HEK293 (cell line): ENCODE data around the gene DTX3L.

Experiments
- CTCF ChIA-PET: fragments of 350-600 bp; formaldehyde crosslinking; extraction: SDS; loops from one replicate; lab custom pipeline; 2021; ENCODE audit warnings: antibody characterized with exemption; lab: Yijun Ruan, JAX
- POLR2A ChIA-PET: fragments of 300-600 bp; formaldehyde crosslinking; extraction: SDS; loops from one replicate; lab custom pipeline; 2020; ENCODE audit warnings: antibody characterized with exemption, inconsistent platforms; lab: Yijun Ruan, JAX
- H3K27ac ChIP-seq: fragments of 200-500 bp; sonication (Bioruptor generic); 2 replicates; pipeline ENCODE4 v1.5.1; 2014; ENCODE audit warnings: low read depth, low read length, control low read depth, inconsistent platforms; ENCODE audit errors: extremely low read depth
- H3K36me3 ChIP-seq, 2 experiments: fragments of 200-500 bp in 1 of 2; sonication (Bioruptor generic) in 1 of 2; 1 replicate in 1 of 2; 2 replicates in 1 of 2; pipeline ENCODE4 v1.5.1; 2014 to 2017; ENCODE audit warnings: inconsistent platforms in 2 of 2, low read length in 2 of 2; ENCODE audit not compliant: control insufficient read depth in 2 of 2, insufficient read depth in 1 of 2
- H3K4me1 ChIP-seq: fragments of 200-500 bp; sonication (Bioruptor generic); 2 replicates; pipeline ENCODE4 v1.5.1; 2014; ENCODE audit warnings: mild to moderate bottlenecking, low read length, inconsistent platforms; ENCODE audit not compliant: control insufficient read depth, insufficient read depth
- H3K4me3 ChIP-seq: 2 replicates; pipeline ENCODE4 v1.5.1; 2011; ENCODE audit warnings: low read depth, mild to moderate bottlenecking, control low read depth, low read length, moderate library complexity
- H3K9me3 ChIP-seq: fragments of 200-500 bp; sonication (Bioruptor generic); 2 replicates; pipeline ENCODE4 v1.5.1; 2014; ENCODE audit warnings: low read depth, low read length, inconsistent platforms; ENCODE audit not compliant: control insufficient read depth, insufficient read depth
- HOXD13 ChIP-seq: sonication (generic); formaldehyde crosslinking; IDR thresholded peaks from 2 replicates; pipeline ENCODE4 v1.8.0; 2022; ENCODE audit warnings: missing genetic modification reagents, borderline replicate concordance
- KLF10 ChIP-seq: fragments of 450-650 bp; IDR thresholded peaks from 2 replicates; pipeline ENCODE4 v1.5.1; 2018; ENCODE audit warnings: missing biosample characterization, mild to moderate bottlenecking, missing genetic modification characterization
- REPIN1 ChIP-seq: fragments of 450-650 bp; formaldehyde crosslinking; IDR thresholded peaks from 2 replicates; pipeline ENCODE4 v1.5.1; 2017; ENCODE audit warnings: missing biosample characterization, missing genetic modification characterization, low read depth
- SCRT1 ChIP-seq: fragments of 450-650 bp; formaldehyde crosslinking; IDR thresholded peaks from 2 replicates; pipeline ENCODE4 v1.5.1; 2016; ENCODE audit warnings: missing biosample characterization, missing genetic modification characterization, borderline replicate concordance
- SP7 ChIP-seq: fragments of 450-650 bp; formaldehyde crosslinking; IDR thresholded peaks from 2 replicates; pipeline ENCODE4 v1.5.1; 2016; ENCODE audit warnings: missing biosample characterization, missing genetic modification characterization
- ZBTB17 ChIP-seq: fragments of 450-650 bp; formaldehyde crosslinking; IDR thresholded peaks from 2 replicates; pipeline ENCODE4 v1.5.1; 2016; ENCODE audit warnings: missing biosample characterization, missing genetic modification characterization
- ZFP69B ChIP-seq: fragments of 450-650 bp; formaldehyde crosslinking; IDR thresholded peaks from 2 replicates; pipeline ENCODE4 v1.5.1; 2016; ENCODE audit warnings: missing biosample characterization, missing genetic modification characterization
- ZNF146 ChIP-seq: fragments of 450-650 bp; formaldehyde crosslinking; IDR thresholded peaks from 2 replicates; pipeline ENCODE4 v1.5.1; 2016; ENCODE audit warnings: missing biosample characterization, missing genetic modification characterization
- ZNF157 ChIP-seq: fragments of 450-650 bp; formaldehyde crosslinking; IDR thresholded peaks from 2 replicates; pipeline ENCODE4 v1.5.1; 2016; ENCODE audit warnings: missing biosample characterization, missing genetic modification characterization
- ZNF423 ChIP-seq: fragments of 450-650 bp; formaldehyde crosslinking; IDR thresholded peaks from 2 replicates; pipeline ENCODE4 v1.5.1; 2016; ENCODE audit warnings: missing biosample characterization, missing genetic modification characterization
- ZNF555 ChIP-seq: fragments of 450-650 bp; formaldehyde crosslinking; conservative IDR thresholded peaks from 2 replicates; pipeline ENCODE4 v1.5.1; 2017; ENCODE audit warnings: missing biosample characterization, mild to moderate bottlenecking, missing genetic modification characterization, inconsistent platforms
- ZNF623 ChIP-seq: fragments of 450-650 bp; formaldehyde crosslinking; IDR thresholded peaks from 2 replicates; pipeline ENCODE4 v1.5.1; 2016; ENCODE audit warnings: missing biosample characterization, missing genetic modification characterization
- ZNF658 ChIP-seq: fragments of 450-650 bp; formaldehyde crosslinking; IDR thresholded peaks from 2 replicates; pipeline ENCODE4; 2016; ENCODE audit warnings: missing biosample characterization, missing genetic modification characterization
- TF ChIP-seq, protein P1 (sequence below): fragments of 450-650 bp; formaldehyde crosslinking; IDR thresholded peaks from 2 replicates; pipeline ENCODE4 v1.5.1; 2016; ENCODE audit warnings: missing biosample characterization, missing genetic modification characterization
- TF ChIP-seq, protein P2 (sequence below): fragments of 450-650 bp; formaldehyde crosslinking; IDR thresholded peaks from 2 replicates; pipeline ENCODE4 v1.5.1; 2016; ENCODE audit warnings: missing biosample characterization, missing genetic modification characterization, borderline replicate concordance
- TF ChIP-seq, protein P3 (sequence below): fragments of 450-650 bp; formaldehyde crosslinking; IDR thresholded peaks from 2 replicates; pipeline ENCODE4 v1.5.1; 2016; ENCODE audit warnings: missing biosample characterization, missing genetic modification characterization
- TF ChIP-seq, protein P4 (sequence below): fragments of 450-650 bp; formaldehyde crosslinking; IDR thresholded peaks from 2 replicates; pipeline ENCODE4 v1.5.1; 2016; ENCODE audit warnings: missing biosample characterization, missing genetic modification characterization, borderline replicate concordance
- TF ChIP-seq, protein P5 (sequence below): fragments of 450-650 bp; formaldehyde crosslinking; IDR thresholded peaks from 2 replicates; pipeline ENCODE4 v1.5.1; 2016; ENCODE audit warnings: missing biosample characterization, missing genetic modification characterization
- TF ChIP-seq, protein P6 (sequence below): fragments of 450-650 bp; formaldehyde crosslinking; IDR thresholded peaks from 2 replicates; pipeline ENCODE4 v1.5.1; 2016; ENCODE audit warnings: missing biosample characterization, missing genetic modification characterization

Gene DTX3L

DNA sequence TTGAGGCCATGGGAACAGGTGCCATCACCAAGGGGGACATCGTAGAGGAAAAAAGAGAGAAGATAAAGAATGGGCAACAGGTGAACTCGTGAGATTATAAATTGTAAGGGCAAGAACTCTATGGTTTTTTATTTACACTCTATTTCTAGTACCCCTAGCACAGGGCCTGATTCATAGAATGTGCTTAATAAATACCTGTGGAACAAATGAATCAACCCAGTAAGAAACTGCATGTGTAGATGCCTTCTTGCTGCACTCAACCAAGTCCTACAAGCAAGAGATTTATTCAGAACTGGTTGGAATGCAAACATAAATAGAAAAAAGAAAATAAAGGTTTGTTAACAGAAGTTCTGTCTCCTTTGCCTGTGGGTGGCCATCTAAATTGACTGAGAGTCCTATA is 30.7 kb upstream of the DTX3L start:
- TF ChIP-seq, protein P1, sequence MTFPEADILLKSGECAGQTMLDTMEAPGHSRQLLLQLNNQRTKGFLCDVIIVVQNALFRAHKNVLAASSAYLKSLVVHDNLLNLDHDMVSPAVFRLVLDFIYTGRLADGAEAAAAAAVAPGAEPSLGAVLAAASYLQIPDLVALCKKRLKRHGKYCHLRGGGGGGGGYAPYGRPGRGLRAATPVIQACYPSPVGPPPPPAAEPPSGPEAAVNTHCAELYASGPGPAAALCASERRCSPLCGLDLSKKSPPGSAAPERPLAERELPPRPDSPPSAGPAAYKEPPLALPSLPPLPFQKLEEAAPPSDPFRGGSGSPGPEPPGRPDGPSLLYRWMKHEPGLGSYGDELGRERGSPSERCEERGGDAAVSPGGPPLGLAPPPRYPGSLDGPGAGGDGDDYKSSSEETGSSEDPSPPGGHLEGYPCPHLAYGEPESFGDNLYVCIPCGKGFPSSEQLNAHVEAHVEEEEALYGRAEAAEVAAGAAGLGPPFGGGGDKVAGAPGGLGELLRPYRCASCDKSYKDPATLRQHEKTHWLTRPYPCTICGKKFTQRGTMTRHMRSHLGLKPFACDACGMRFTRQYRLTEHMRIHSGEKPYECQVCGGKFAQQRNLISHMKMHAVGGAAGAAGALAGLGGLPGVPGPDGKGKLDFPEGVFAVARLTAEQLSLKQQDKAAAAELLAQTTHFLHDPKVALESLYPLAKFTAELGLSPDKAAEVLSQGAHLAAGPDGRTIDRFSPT (tag by site-specific recombination): no peak
- TF ChIP-seq ZNF658 (tag by site-specific recombination) (no peak), KLF10 (tag by site-specific recombination) (no peak), ZBTB17 (no peak), ZNF555 (tag by site-specific recombination) (no peak), ZFP69B (tag by site-specific recombination) (no peak), ZNF423 (tag by site-specific recombination) (no peak), SP7 (tag by site-specific recombination) (no peak), REPIN1 (tag by site-specific recombination) (no peak), ZNF146 (tag by site-specific recombination) (no peak), HOXD13 (CRISPR knock-in tag) (no peak), SCRT1 (no peak), ZNF157 (tag by site-specific recombination) (no peak), ZNF623 (tag by site-specific recombination) (no peak)
- TF ChIP-seq, protein P2, sequence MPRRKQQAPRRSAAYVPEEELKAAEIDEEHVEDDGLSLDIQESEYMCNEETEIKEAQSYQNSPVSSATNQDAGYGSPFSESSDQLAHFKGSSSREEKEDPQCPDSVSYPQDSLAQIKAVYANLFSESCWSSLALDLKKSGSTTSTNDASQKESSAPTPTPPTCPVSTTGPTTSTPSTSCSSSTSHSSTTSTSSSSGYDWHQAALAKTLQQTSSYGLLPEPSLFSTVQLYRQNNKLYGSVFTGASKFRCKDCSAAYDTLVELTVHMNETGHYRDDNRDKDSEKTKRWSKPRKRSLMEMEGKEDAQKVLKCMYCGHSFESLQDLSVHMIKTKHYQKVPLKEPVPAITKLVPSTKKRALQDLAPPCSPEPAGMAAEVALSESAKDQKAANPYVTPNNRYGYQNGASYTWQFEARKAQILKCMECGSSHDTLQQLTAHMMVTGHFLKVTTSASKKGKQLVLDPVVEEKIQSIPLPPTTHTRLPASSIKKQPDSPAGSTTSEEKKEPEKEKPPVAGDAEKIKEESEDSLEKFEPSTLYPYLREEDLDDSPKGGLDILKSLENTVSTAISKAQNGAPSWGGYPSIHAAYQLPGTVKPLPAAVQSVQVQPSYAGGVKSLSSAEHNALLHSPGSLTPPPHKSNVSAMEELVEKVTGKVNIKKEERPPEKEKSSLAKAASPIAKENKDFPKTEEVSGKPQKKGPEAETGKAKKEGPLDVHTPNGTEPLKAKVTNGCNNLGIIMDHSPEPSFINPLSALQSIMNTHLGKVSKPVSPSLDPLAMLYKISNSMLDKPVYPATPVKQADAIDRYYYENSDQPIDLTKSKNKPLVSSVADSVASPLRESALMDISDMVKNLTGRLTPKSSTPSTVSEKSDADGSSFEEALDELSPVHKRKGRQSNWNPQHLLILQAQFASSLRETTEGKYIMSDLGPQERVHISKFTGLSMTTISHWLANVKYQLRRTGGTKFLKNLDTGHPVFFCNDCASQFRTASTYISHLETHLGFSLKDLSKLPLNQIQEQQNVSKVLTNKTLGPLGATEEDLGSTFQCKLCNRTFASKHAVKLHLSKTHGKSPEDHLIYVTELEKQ (tag by site-specific recombination): no peak
- TF ChIP-seq, protein P3, sequence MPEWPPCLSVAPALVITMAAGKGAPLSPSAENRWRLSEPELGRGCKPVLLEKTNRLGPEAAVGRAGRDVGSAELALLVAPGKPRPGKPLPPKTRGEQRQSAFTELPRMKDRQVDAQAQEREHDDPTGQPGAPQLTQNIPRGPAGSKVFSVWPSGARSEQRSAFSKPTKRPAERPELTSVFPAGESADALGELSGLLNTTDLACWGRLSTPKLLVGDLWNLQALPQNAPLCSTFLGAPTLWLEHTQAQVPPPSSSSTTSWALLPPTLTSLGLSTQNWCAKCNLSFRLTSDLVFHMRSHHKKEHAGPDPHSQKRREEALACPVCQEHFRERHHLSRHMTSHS (tag by site-specific recombination): no peak
- TF ChIP-seq, protein P4, sequence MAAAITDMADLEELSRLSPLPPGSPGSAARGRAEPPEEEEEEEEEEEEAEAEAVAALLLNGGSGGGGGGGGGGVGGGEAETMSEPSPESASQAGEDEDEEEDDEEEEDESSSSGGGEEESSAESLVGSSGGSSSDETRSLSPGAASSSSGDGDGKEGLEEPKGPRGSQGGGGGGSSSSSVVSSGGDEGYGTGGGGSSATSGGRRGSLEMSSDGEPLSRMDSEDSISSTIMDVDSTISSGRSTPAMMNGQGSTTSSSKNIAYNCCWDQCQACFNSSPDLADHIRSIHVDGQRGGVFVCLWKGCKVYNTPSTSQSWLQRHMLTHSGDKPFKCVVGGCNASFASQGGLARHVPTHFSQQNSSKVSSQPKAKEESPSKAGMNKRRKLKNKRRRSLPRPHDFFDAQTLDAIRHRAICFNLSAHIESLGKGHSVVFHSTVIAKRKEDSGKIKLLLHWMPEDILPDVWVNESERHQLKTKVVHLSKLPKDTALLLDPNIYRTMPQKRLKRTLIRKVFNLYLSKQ (tag by site-specific recombination): no peak
- TF ChIP-seq, protein P5, sequence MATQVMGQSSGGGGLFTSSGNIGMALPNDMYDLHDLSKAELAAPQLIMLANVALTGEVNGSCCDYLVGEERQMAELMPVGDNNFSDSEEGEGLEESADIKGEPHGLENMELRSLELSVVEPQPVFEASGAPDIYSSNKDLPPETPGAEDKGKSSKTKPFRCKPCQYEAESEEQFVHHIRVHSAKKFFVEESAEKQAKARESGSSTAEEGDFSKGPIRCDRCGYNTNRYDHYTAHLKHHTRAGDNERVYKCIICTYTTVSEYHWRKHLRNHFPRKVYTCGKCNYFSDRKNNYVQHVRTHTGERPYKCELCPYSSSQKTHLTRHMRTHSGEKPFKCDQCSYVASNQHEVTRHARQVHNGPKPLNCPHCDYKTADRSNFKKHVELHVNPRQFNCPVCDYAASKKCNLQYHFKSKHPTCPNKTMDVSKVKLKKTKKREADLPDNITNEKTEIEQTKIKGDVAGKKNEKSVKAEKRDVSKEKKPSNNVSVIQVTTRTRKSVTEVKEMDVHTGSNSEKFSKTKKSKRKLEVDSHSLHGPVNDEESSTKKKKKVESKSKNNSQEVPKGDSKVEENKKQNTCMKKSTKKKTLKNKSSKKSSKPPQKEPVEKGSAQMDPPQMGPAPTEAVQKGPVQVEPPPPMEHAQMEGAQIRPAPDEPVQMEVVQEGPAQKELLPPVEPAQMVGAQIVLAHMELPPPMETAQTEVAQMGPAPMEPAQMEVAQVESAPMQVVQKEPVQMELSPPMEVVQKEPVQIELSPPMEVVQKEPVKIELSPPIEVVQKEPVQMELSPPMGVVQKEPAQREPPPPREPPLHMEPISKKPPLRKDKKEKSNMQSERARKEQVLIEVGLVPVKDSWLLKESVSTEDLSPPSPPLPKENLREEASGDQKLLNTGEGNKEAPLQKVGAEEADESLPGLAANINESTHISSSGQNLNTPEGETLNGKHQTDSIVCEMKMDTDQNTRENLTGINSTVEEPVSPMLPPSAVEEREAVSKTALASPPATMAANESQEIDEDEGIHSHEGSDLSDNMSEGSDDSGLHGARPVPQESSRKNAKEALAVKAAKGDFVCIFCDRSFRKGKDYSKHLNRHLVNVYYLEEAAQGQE (tag by site-specific recombination): no peak
- TF ChIP-seq, protein P6, sequence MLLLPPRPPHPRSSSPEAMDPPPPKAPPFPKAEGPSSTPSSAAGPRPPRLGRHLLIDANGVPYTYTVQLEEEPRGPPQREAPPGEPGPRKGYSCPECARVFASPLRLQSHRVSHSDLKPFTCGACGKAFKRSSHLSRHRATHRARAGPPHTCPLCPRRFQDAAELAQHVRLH: no peak
- TF ChIP-seq, all 188 proteins: peak for 0
- H3K27ac ChIP-seq: no peak overlapping the region
- POLR2A ChIA-PET: interaction anchor here (0.5 to 1.6 kb wide), 3 partner anchors 15 to 22 kb away, joined by 3 to 7 read pairs (median 6); partner anchors contain the start of gene KPNA1
- H3K36me3 ChIP-seq: peaks cover 0 to 14% of the 10 kb centered on the region in 2 experiments; a peak in 1 of 3 replicates
- H3K4me1 ChIP-seq: no peaks in the 10 kb centered on the region
- CTCF ChIA-PET: no interaction called here
- no peak overlapping the region for H3K4me3 ChIP-seq
- no peaks in the 10 kb centered on the region for H3K9me3 ChIP-seq
